Measurements from ENCODE around the gene EXTL2.

DNA sequence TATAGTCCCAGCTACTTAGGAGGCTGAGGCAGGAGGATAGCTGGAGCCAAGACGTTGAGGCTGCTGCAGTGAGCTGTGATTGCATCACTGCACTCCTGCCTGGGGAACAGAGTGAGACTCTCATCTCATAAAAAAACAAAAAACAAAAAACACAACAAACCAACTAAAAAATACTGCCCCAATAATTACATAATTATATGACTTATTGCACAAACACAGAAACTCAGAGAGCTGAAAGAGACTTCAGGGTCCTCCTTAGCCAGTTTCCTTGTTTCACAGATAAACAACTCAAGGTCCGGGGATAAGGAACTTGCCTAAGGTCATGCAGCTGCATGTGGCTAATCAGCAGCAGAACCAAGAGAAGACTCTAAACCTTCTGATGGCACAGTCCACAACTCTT, 11.9 kb downstream of the EXTL2 start:
- TF ChIP-seq ZNF8 (CRISPR knock-in tag; IDR thresholded peaks at IDR 0.05), result no peak
- no peak for TF ChIP-seq RARB (CRISPR knock-in tag; IDR thresholded peaks at IDR 0.05)
- no peak for TF ChIP-seq TCF4 (CRISPR knock-in tag; IDR thresholded peaks at IDR 0.05; ENCODE audit: borderline replicate concordance)
- TF ChIP-seq, protein P1, sequence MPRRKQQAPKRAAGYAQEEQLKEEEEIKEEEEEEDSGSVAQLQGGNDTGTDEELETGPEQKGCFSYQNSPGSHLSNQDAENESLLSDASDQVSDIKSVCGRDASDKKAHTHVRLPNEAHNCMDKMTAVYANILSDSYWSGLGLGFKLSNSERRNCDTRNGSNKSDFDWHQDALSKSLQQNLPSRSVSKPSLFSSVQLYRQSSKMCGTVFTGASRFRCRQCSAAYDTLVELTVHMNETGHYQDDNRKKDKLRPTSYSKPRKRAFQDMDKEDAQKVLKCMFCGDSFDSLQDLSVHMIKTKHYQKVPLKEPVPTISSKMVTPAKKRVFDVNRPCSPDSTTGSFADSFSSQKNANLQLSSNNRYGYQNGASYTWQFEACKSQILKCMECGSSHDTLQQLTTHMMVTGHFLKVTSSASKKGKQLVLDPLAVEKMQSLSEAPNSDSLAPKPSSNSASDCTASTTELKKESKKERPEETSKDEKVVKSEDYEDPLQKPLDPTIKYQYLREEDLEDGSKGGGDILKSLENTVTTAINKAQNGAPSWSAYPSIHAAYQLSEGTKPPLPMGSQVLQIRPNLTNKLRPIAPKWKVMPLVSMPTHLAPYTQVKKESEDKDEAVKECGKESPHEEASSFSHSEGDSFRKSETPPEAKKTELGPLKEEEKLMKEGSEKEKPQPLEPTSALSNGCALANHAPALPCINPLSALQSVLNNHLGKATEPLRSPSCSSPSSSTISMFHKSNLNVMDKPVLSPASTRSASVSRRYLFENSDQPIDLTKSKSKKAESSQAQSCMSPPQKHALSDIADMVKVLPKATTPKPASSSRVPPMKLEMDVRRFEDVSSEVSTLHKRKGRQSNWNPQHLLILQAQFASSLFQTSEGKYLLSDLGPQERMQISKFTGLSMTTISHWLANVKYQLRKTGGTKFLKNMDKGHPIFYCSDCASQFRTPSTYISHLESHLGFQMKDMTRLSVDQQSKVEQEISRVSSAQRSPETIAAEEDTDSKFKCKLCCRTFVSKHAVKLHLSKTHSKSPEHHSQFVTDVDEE (CRISPR knock-in tag; IDR thresholded peaks at IDR 0.05), result no peak
- TF ChIP-seq ZFP30 (CRISPR knock-in tag; IDR thresholded peaks at IDR 0.05), result no peak
- TF ChIP-seq, protein P2, sequence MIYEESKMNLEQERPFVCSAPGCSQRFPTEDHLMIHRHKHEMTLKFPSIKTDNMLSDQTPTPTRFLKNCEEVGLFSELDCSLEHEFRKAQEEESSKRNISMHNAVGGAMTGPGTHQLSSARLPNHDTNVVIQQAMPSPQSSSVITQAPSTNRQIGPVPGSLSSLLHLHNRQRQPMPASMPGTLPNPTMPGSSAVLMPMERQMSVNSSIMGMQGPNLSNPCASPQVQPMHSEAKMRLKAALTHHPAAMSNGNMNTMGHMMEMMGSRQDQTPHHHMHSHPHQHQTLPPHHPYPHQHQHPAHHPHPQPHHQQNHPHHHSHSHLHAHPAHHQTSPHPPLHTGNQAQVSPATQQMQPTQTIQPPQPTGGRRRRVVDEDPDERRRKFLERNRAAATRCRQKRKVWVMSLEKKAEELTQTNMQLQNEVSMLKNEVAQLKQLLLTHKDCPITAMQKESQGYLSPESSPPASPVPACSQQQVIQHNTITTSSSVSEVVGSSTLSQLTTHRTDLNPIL (CRISPR knock-in tag; IDR thresholded peaks at IDR 0.05; ENCODE audit: low read depth), result no peak
- TF ChIP-seq, protein P3, sequence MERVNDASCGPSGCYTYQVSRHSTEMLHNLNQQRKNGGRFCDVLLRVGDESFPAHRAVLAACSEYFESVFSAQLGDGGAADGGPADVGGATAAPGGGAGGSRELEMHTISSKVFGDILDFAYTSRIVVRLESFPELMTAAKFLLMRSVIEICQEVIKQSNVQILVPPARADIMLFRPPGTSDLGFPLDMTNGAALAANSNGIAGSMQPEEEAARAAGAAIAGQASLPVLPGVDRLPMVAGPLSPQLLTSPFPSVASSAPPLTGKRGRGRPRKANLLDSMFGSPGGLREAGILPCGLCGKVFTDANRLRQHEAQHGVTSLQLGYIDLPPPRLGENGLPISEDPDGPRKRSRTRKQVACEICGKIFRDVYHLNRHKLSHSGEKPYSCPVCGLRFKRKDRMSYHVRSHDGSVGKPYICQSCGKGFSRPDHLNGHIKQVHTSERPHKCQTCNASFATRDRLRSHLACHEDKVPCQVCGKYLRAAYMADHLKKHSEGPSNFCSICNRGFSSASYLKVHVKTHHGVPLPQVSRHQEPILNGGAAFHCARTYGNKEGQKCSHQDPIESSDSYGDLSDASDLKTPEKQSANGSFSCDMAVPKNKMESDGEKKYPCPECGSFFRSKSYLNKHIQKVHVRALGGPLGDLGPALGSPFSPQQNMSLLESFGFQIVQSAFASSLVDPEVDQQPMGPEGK (CRISPR knock-in tag; IDR thresholded peaks at IDR 0.05; ENCODE audit: borderline replicate concordance), result no peak
- TF ChIP-seq SNAI2 (CRISPR knock-in tag; IDR thresholded peaks at IDR 0.05), result no peak
- no peak for TF ChIP-seq CSDC2 (CRISPR knock-in tag; IDR thresholded peaks at IDR 0.05)
- TF ChIP-seq GLIS3 (CRISPR knock-in tag; IDR thresholded peaks at IDR 0.05), result no peak
- no peak for TF ChIP-seq ARNTL (CRISPR knock-in tag; IDR thresholded peaks at IDR 0.05; ENCODE audit: borderline replicate concordance, low read depth)
- TF ChIP-seq ZFP3 (CRISPR knock-in tag; IDR thresholded peaks at IDR 0.05), result no peak

Data from SK-N-SH treated with all-trans-retinoic acid at 6 μM for 48 hours (cell line).